ENCODE measurements around the gene TUT4.

DNA sequence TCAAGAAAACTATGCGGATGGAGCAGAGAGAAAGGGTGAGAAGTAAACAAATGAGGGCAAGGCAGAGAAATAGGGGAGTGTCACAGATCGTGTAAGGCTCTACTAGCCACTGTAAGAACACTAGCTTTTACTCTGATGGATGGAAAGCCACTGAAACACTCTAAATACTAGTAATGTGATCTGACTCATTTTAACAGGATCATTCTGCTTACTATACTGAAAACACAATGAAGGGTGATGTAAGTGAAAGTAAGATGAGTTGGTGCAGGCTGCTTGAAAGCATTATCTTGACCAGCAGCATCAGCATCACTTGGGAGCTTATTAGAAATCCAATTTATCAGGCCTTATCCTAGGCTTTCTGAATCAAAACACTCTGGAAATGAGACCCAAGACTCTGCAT lies 32.7 kb downstream of the TUT4 start:
- TF ChIP-seq CTCF (IDR thresholded peaks at IDR 0.05) = no peak
- no peak for TF ChIP-seq POLR2AphosphoS5 (IDR thresholded peaks at IDR 0.05)
- TF ChIP-seq POLR2A (IDR thresholded peaks at IDR 0.05) = no peak

Measured in suprapubic skin (tissue), 4 donors.